Measurements from ENCODE around the gene GRIK4.

- no peak for TF ChIP-seq POLR2A (IDR thresholded peaks at IDR 0.05)
- TF ChIP-seq CTCF (IDR thresholded peaks at IDR 0.05) = no peak
Observed at GRCh38 chr11:120637131-120637530, 125.6 kb downstream of the GRIK4 start.
